A673 (cell line): ENCODE results near the gene ADAMTSL3. TPM values are rescaled to one million over a fixed set of nuclear protein-coding genes. Genes with fewer than 3 reads are reported as not detected.

Experiments used
- BruUV-seq: library from RNA; stranded (reverse); fragments of 400-500 nt; replicated peaks from 2 replicates; lab custom pipeline; 2021; lab: Mats Ljungman, UMichigan
- CTCF ChIA-PET: fragments of 300-600 bp; sonication (Branson Sonifier 250); formaldehyde crosslinking; loops from one replicate; lab custom pipeline; 2022; ENCODE audit warnings: antibody characterized with exemption; lab: Charles Lee
- POLR2A ChIA-PET: fragments of 300-600 bp; sonication (Branson Sonifier 250); formaldehyde crosslinking; loops from one replicate; lab custom pipeline; 2022; ENCODE audit warnings: antibody characterized with exemption; ENCODE audit not compliant: low non-redundant PET; lab: Charles Lee
- DNase-seq: peaks from one replicate; pipeline ENCODE4 v3.0.0-alpha.2; 2015; ENCODE audit warnings: low spot score
- H3K27ac ChIP-seq: fragments of 200-600 bp; sonication (generic); 2 replicates; pipeline ENCODE4 v1.5.1; 2016; ENCODE audit warnings: mixed run types, low read depth, mild to moderate bottlenecking, mixed read lengths, antibody characterized with exemption, low read length; ENCODE audit not compliant: poor library complexity, severe bottlenecking
- H3K27me3 ChIP-seq: fragments of 200-600 bp; sonication (generic); replicated peaks from 2 replicates; pipeline ENCODE4 v1.6.1; 2017; ENCODE audit warnings: mixed run types, low read depth, mild to moderate bottlenecking, mixed read lengths, antibody characterized with exemption, low read length; ENCODE audit not compliant: insufficient read depth, poor library complexity
- H3K36me3 ChIP-seq: fragments of 200-600 bp; sonication (generic); 2 replicates; pipeline ENCODE4 v1.6.1; 2016; ENCODE audit warnings: mixed run types, mild to moderate bottlenecking, mixed read lengths, antibody characterized with exemption, low read length; ENCODE audit not compliant: insufficient read depth, poor library complexity, severe bottlenecking
- H3K4me1 ChIP-seq: fragments of 200-600 bp; sonication (generic); 2 replicates; pipeline ENCODE4 v1.6.1; 2017; ENCODE audit warnings: mixed run types, mild to moderate bottlenecking, mixed read lengths, antibody characterized with exemption, low read length; ENCODE audit not compliant: insufficient read depth, poor library complexity, severe bottlenecking
- H3K4me3 ChIP-seq: fragments of 200-600 bp; sonication (generic); 2 replicates; pipeline ENCODE4 v1.5.1; 2016; ENCODE audit warnings: low read depth, mixed run types, mild to moderate bottlenecking, mixed read lengths, low read length; ENCODE audit not compliant: poor library complexity, severe bottlenecking
- H3K9me3 ChIP-seq: fragments of 200-600 bp; sonication (generic); 2 replicates; pipeline ENCODE4 v1.6.1; 2016; ENCODE audit warnings: mixed run types, low read depth, mild to moderate bottlenecking, mixed read lengths, antibody characterized with exemption, low read length; ENCODE audit not compliant: poor library complexity, severe bottlenecking
- EZH2 ChIP-seq: fragments of 200-600 bp; sonication (generic); IDR thresholded peaks from 2 replicates; pipeline ENCODE4 v1.6.1; 2017; ENCODE audit warnings: borderline replicate concordance, low read depth, mild to moderate bottlenecking, mixed read lengths, antibody characterized with exemption, low read length; ENCODE audit not compliant: poor library complexity, severe bottlenecking
- intact Hi-C: fragments of 100-400 bp; cut with micrococcal nuclease; formaldehyde crosslinking; loops from one replicate; pipeline ENCODE4 v1.10.0; 2022; ENCODE audit not compliant: unreplicated experiment
- total RNA-seq: library from RNA; stranded (reverse); gene quantifications from 2 replicates; pipeline ENCODE4 v1.2.3, GENCODE V29; 2021
- TF ChIP-seq, protein P1 (sequence below): fragments of 300-800, 200-600 bp; sonication (generic); conservative IDR thresholded peaks from 2 replicates; pipeline ENCODE4 v1.5.1; 2017; ENCODE audit warnings: low read depth, mild to moderate bottlenecking, antibody characterized with exemption, low read length, moderate library complexity, mixed read lengths

The ADAMTSL3 gene
- total RNA-seq, 1 experiment from 2014 or later: 0.95 TPM

GRCh38 chr15:83816124-83816883 is 162.4 kb downstream of the ADAMTSL3 start:
- H3K4me3 ChIP-seq: no peak overlapping the region
- H3K9me3 ChIP-seq: no peaks in the 10 kb centered on the region
- H3K27me3 ChIP-seq: no peaks in the 10 kb centered on the region
- no peak for DNase-seq
- no peak for TF ChIP-seq EZH2
- TF ChIP-seq, protein P1, sequence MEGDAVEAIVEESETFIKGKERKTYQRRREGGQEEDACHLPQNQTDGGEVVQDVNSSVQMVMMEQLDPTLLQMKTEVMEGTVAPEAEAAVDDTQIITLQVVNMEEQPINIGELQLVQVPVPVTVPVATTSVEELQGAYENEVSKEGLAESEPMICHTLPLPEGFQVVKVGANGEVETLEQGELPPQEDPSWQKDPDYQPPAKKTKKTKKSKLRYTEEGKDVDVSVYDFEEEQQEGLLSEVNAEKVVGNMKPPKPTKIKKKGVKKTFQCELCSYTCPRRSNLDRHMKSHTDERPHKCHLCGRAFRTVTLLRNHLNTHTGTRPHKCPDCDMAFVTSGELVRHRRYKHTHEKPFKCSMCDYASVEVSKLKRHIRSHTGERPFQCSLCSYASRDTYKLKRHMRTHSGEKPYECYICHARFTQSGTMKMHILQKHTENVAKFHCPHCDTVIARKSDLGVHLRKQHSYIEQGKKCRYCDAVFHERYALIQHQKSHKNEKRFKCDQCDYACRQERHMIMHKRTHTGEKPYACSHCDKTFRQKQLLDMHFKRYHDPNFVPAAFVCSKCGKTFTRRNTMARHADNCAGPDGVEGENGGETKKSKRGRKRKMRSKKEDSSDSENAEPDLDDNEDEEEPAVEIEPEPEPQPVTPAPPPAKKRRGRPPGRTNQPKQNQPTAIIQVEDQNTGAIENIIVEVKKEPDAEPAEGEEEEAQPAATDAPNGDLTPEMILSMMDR: no peak
- H3K36me3 ChIP-seq: no peaks in the 10 kb centered on the region
- H3K27ac ChIP-seq: no peak overlapping the region
- ChIA-PET POLR2A (no interaction called here), CTCF (no interaction called here)
- H3K4me1 ChIP-seq: no peaks in the 10 kb centered on the region
- intact Hi-C loops: no loop called here
- BruUV-seq: no TSS peak

DNA sequence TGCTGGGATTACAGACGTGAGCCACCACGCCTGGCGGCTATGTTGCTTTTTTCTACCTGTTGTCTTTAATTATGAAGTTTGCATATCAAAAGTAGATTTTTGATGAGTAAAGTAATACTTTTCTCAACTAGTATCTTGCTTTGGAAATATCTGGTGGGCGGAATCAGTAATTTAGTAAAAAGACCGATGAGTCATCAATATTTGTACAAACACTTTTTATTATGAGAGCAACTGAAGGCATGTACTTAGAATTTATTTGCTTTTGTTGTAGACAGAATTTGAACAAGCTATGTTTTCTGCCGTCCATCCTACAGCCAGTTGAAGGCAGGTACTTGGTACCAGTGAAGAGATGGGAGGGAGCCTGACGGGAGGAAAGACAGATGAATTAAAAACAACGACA is 164.7 kb downstream of the ADAMTSL3 start:
- TF ChIP-seq EZH2: no peak
- TF ChIP-seq, protein P1: no peak
- ChIA-PET POLR2A (no interaction called here), CTCF (no interaction called here)
- intact Hi-C loops: no loop called here
- H3K27ac ChIP-seq: no peak overlapping the region
- no peak for DNase-seq
- no peak overlapping the region for H3K4me3 ChIP-seq
- no peaks in the 10 kb centered on the region for H3K27me3 ChIP-seq
- BruUV-seq: no TSS peak
- no peaks in the 10 kb centered on the region for H3K4me1 ChIP-seq
- no peaks in the 10 kb centered on the region for H3K9me3 ChIP-seq
- no peaks in the 10 kb centered on the region for H3K36me3 ChIP-seq

GRCh38 chr15:83830381-83830780 is 176.5 kb downstream of the ADAMTSL3 start:
- intact Hi-C loops: no loop called here
- BruUV-seq: no TSS peak
- no peaks in the 10 kb centered on the region for H3K36me3 ChIP-seq
- CTCF ChIA-PET: no interaction called here
- no peak overlapping the region for H3K4me3 ChIP-seq
- no peaks in the 10 kb centered on the region for H3K27me3 ChIP-seq
- POLR2A ChIA-PET: no interaction called here
- no peaks in the 10 kb centered on the region for H3K4me1 ChIP-seq
- DNase-seq: no peak
- H3K9me3 ChIP-seq: no peaks in the 10 kb centered on the region
- H3K27ac ChIP-seq: no peak overlapping the region
- TF ChIP-seq, protein P1: no peak
- TF ChIP-seq EZH2: no peak
